K562 (cell line): Measurements from ENCODE around the gene DCAF7. TPM values are rescaled to one million over a fixed set of nuclear protein-coding genes. Genes with fewer than 3 reads are reported as not detected.

Source experiments
- BACH1 ChIP-seq: fragments of 200-800 bp; sonication (Bioruptor generic); IDR thresholded peaks from 2 replicates; pipeline ENCODE4 v1.6.1; 2016; ENCODE audit warnings: missing genetic modification characterization, missing compliant biosample characterization
- BCOR ChIP-seq: fragments of 450-650 bp; IDR thresholded peaks from 2 replicates; pipeline ENCODE4 v1.6.1; 2016
- CHD4 ChIP-seq: fragments of 200-600 bp; sonication (generic); IDR thresholded peaks from 3 replicates; pipeline ENCODE4 v1.6.1; 2012; ENCODE audit warnings: low read depth, mild to moderate bottlenecking, mixed read lengths, low read length, inconsistent platforms; ENCODE audit not compliant: insufficient read depth, insufficient replicate concordance, poor library complexity, severe bottlenecking
- DACH1 ChIP-seq: fragments of 450-650 bp; IDR thresholded peaks from 2 replicates; pipeline ENCODE4 v1.6.1; 2018; ENCODE audit not compliant: partially characterized antibody
- HNRNPL ChIP-seq: fragments of 200-400 bp; formaldehyde crosslinking; IDR thresholded peaks from 2 replicates; pipeline ENCODE4 v1.6.1; 2017; ENCODE audit warnings: low read depth, mild to moderate bottlenecking, low read length
- HNRNPLL ChIP-seq: fragments of 200-400 bp; formaldehyde crosslinking; IDR thresholded peaks from 2 replicates; pipeline ENCODE4 v1.6.1; 2017; ENCODE audit warnings: low read length, low read depth, mild to moderate bottlenecking; ENCODE audit not compliant: poor library complexity, severe bottlenecking
- ILK ChIP-seq: fragments of 450-650 bp; IDR thresholded peaks from 2 replicates; pipeline ENCODE4 v1.6.1; 2016; ENCODE audit warnings: missing genetic modification characterization, low read depth, mild to moderate bottlenecking, missing compliant biosample characterization, moderate library complexity, borderline replicate concordance
- MEIS2 ChIP-seq: fragments of 450-650 bp; IDR thresholded peaks from 2 replicates; pipeline ENCODE4 v1.6.1; 2014; ENCODE audit warnings: mild to moderate bottlenecking; ENCODE audit not compliant: partially characterized antibody
- NFXL1 ChIP-seq: fragments of 450-650 bp; formaldehyde crosslinking; IDR thresholded peaks from 2 replicates; pipeline ENCODE4 v1.4.0; 2021; ENCODE audit warnings: mild to moderate bottlenecking
- NONO ChIP-seq, 2 experiments: fragments of 200-400 bp in 1 of 2; fragments of 450-650 bp in 1 of 2; formaldehyde crosslinking in 1 of 2; IDR thresholded peaks; 2 replicates each; pipeline ENCODE4 v1.6.1; 2017; ENCODE audit warnings: low read depth in 2 of 2, mild to moderate bottlenecking in 2 of 2, moderate library complexity in 2 of 2, low read length in 1 of 2
- NR2C2 ChIP-seq, 2 experiments: fragments of 200-800 bp in 1 of 2; sonication (Bioruptor generic) in 1 of 2; sonication (generic) in 1 of 2; formaldehyde crosslinking in 1 of 2; IDR thresholded peaks; 2 replicates each; pipeline versions ENCODE4 v1.6.1 to v1.8.0; 2016 to 2022; ENCODE audit warnings: mild to moderate bottlenecking in 1 of 2, missing compliant biosample characterization in 1 of 2, missing genetic modification characterization in 1 of 2, missing genetic modification reagents in 1 of 2
- PHB2 ChIP-seq: fragments of 450-650 bp; IDR thresholded peaks from 2 replicates; pipeline ENCODE4 v1.6.1; 2017; ENCODE audit warnings: low read depth
- PPARD ChIP-seq: fragments of 250-450 bp; sonication (Bioruptor Pico); IDR thresholded peaks from 2 replicates; pipeline ENCODE4 v1.8.0; 2022; ENCODE audit warnings: inconsistent platforms, mild to moderate bottlenecking, moderate library complexity
- SMAD3 ChIP-seq: fragments of 450-650 bp; formaldehyde crosslinking; conservative IDR thresholded peaks from 2 replicates; pipeline ENCODE4 v1.4.0; 2020; ENCODE audit warnings: mild to moderate bottlenecking
- SRF ChIP-seq, 2 experiments: fragments of 250-450, 450-650 bp in 1 of 2; sonication (Bioruptor Pico) in 1 of 2; sonication (generic) in 1 of 2; formaldehyde crosslinking; IDR thresholded peaks; 2 replicates each; pipeline versions ENCODE4 v1.5.0 to v1.5.1; 2020 to 2022; ENCODE audit warnings: mild to moderate bottlenecking in 1 of 2, missing genetic modification reagents in 1 of 2
- ZBTB1 ChIP-seq: sonication (generic); formaldehyde crosslinking; IDR thresholded peaks from 2 replicates; pipeline ENCODE4 v1.8.1; 2023; ENCODE audit warnings: missing genetic modification reagents, low read depth, mild to moderate bottlenecking, borderline replicate concordance
- ZBTB17 ChIP-seq: fragments of 450-650 bp; formaldehyde crosslinking; IDR thresholded peaks from 2 replicates; pipeline ENCODE4 v1.4.0; 2020; ENCODE audit warnings: mild to moderate bottlenecking
- ZBTB49 ChIP-seq: sonication (generic); formaldehyde crosslinking; IDR thresholded peaks from 2 replicates; pipeline ENCODE4 v1.8.0; 2022; ENCODE audit warnings: missing genetic modification reagents, mild to moderate bottlenecking, borderline replicate concordance
- ZNF589 ChIP-seq: fragments of 200-800 bp; sonication (Bioruptor generic); IDR thresholded peaks from 2 replicates; pipeline ENCODE4 v1.6.1; 2016; ENCODE audit warnings: low read depth, missing genetic modification characterization, missing compliant biosample characterization
- polyA plus RNA-seq, 8 experiments: library from polyadenylated mRNA; depleted of rRNA in 4 of 8; stranded (reverse) in 5 of 8; unstranded in 3 of 8; fragments of >200 nt; fragmentation: Nextera tagmentation in 2 of 8; fragmentation: Illumina TruSeq in 1 of 8; extraction: Ambion mirVana in 2 of 8; extraction: Trizol in 1 of 8; gene quantifications; 2 replicates each; pipeline versions ENCODE4 v1.2.1 to v1.2.3, GENCODE V29; 2011 to 2014; ENCODE audit warnings: inconsistent platforms in 1 of 8, missing spikeins in 1 of 8
- total RNA-seq, 7 experiments: library from RNA; depleted of rRNA in 6 of 7; stranded (reverse); fragments of >200 nt in 6 of 7; fragmentation: Illumina TruSeq in 2 of 7; extraction: Trizol in 2 of 7; gene quantifications; 2 replicates each; pipeline versions ENCODE4 v1.2.1 to v1.2.3, GENCODE V29; 2011 to 2021; ENCODE audit warnings: low replicate concordance in 1 of 7

Gene DCAF7
- total and polyA plus RNA-seq, 9 of the 15 experiments (the other 6 are each of a cell fraction or from before 2014, with no cell fraction given): 30.8 to 123 (median 40.2) TPM

DNA sequence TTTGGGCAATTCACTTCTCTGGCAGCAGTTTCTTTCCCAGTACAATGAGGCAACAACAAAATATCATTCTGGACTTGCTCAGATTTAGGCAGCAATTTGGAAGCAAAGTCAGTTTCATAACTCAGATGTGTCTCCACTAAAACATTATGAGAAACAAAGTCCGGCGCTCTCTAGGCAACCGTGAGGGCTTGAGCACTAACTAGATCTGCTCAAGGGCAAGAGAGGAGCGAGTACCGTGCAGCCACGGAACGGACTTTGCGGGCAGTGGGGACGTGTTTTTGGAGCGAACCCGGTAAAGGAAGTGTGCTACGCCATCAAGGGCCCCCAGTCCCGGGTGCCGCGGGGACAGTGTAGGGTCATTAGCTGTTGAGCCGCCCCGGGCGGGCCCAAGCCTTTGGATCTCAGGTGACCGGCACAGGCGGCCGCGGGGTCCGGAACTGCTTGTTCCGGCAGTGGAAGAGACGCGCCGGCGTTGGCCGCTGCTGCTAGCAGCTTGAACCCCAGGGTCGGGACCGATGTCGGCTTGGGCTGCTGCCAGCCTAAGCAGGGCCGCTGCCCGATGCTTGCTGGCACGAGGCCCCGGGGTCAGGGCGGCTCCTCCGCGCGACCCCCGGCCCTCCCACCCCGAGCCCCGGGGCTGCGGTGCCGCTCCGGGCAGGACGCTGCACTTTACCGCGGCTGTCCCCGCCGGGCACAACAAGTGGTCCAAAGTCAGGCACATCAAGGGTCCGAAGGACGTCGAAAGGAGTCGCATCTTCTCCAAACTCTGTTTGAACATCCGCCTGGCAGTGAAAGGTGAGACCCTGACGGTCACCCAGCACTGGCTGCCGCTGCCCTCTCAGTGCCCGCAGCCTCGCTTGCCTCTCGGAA lies 50.5 kb downstream of the DCAF7 start, which contains the start of gene TACO1 (continued):
- TF ChIP-seq NR2C2 (CRISPR knock-in tag; IDR thresholded peaks at IDR 0.05): no peak; the same call in 1 of the 2 replicates
- peak; percentile 76 for TF ChIP-seq NR2C2 (tag; IDR thresholded peaks at IDR 0.05)
- 0 out of 2 replicates have a peak, but pooled peaks have one; percentile 58 for TF ChIP-seq HNRNPL
- no peak for TF ChIP-seq NFXL1
- TF ChIP-seq ZNF589: no peak
- peak; percentile 65; the same call in 1 of the 2 replicates for TF ChIP-seq SMAD3
- no peak for TF ChIP-seq NONO (IDR thresholded peaks at IDR 0.05; ENCODE audit: low read depth in 2 of 2, low read length in 1 of 2)
- no peak for TF ChIP-seq PPARD (CRISPR knock-in tag)
- no peak for TF ChIP-seq ZBTB1
- TF ChIP-seq MEIS2: no peak
- TF ChIP-seq BCOR: no peak
- TF ChIP-seq ILK (tag): no peak
- TF ChIP-seq DACH1: no peak
- no peak for TF ChIP-seq PHB2
- TF ChIP-seq ZBTB49: no peak
- TF ChIP-seq CHD4: no peak
- TF ChIP-seq HNRNPLL: peak; percentile 89
- 0 out of 2 replicates have a peak, but pooled peaks have one; percentile 39 for TF ChIP-seq ZBTB17 (CRISPR knock-in tag)
- TF ChIP-seq SRF (CRISPR knock-in tag; IDR thresholded peaks at IDR 0.05): peak in 1 of 2 experiments; percentile 19; a peak in 1 of 4 replicates
- no peak for TF ChIP-seq BACH1 (tag)
